SU-DHL-6 (cell line): Measurements from ENCODE around the gene NMB.

Experiments used
- H2AFZ ChIP-seq: fragments of 200-600 bp; sonication (generic); 2 replicates; pipeline ENCODE4 v1.6.1; 2014; ENCODE audit warnings: low read depth, mild to moderate bottlenecking, moderate library complexity, mixed read lengths, antibody characterized with exemption, low read length; ENCODE audit not compliant: severe bottlenecking
- H3F3A ChIP-seq: fragments of 200-600 bp; shearing (Covaris generic); 2 replicates; pipeline ENCODE4 v1.6.0; 2016; ENCODE audit warnings: antibody characterized with exemption, mild to moderate bottlenecking; ENCODE audit not compliant: insufficient read depth
- H3K27ac ChIP-seq: fragments of 200-600 bp; sonication (generic); 2 replicates; pipeline ENCODE4 v1.5.1; 2016; ENCODE audit warnings: low read depth, mild to moderate bottlenecking, low read length, moderate library complexity, mixed read lengths
- H3K27me3 ChIP-seq: fragments of 200-600 bp; sonication (generic), shearing (Covaris generic); 2 replicates; pipeline ENCODE4 v1.6.0; 2014; ENCODE audit warnings: mild to moderate bottlenecking, low read length
- H3K36me3 ChIP-seq: fragments of 200-600 bp; sonication (generic); 2 replicates; pipeline ENCODE4 v1.6.1; 2014; ENCODE audit warnings: mild to moderate bottlenecking, low read length, mixed read lengths
- H3K4me2 ChIP-seq: fragments of 300-600, 200-600 bp; shearing (Covaris generic), sonication (generic); 2 replicates; pipeline ENCODE4 v1.6.0; 2014; ENCODE audit warnings: low read length, low read depth, mild to moderate bottlenecking; ENCODE audit not compliant: poor library complexity, severe bottlenecking
- H3K4me3 ChIP-seq: fragments of 200-600 bp; sonication (generic); 2 replicates; pipeline ENCODE4 v1.5.1; 2014; ENCODE audit warnings: antibody characterized with exemption, low read length, mild to moderate bottlenecking, mixed read lengths; ENCODE audit not compliant: insufficient read depth, poor library complexity, severe bottlenecking
- H3K79me2 ChIP-seq: fragments of 200-600 bp; sonication (generic); 2 replicates; pipeline ENCODE4 v1.6.1; 2014; ENCODE audit warnings: mild to moderate bottlenecking, low read length, moderate library complexity; ENCODE audit not compliant: insufficient read depth
- H3K9ac ChIP-seq: fragments of 200-600 bp; sonication (generic); 2 replicates; pipeline ENCODE4 v1.7.0; 2014; ENCODE audit warnings: mild to moderate bottlenecking, low read length
- H3K9me2 ChIP-seq: fragments of 200-600 bp; sonication (generic); replicated peaks from 2 replicates; pipeline ENCODE4 v1.6.1; 2014; ENCODE audit warnings: low read length; ENCODE audit not compliant: insufficient read depth
- H3K9me3 ChIP-seq: fragments of 200-600 bp; sonication (generic); 2 replicates; pipeline ENCODE4 v1.6.1; 2014; ENCODE audit warnings: low read length, mixed read lengths; ENCODE audit not compliant: insufficient read depth
- H4K20me1 ChIP-seq: fragments of 200-600 bp; sonication (generic); 2 replicates; pipeline ENCODE4 v1.6.1; 2014; ENCODE audit warnings: low read depth, mild to moderate bottlenecking, antibody characterized with exemption, low read length, moderate library complexity, mixed read lengths
- EZH2phosphoT487 ChIP-seq: fragments of 200-600 bp; sonication (generic), shearing (Covaris generic); conservative IDR thresholded peaks from 2 replicates; pipeline ENCODE4 v1.6.1; 2018; ENCODE audit warnings: mild to moderate bottlenecking, antibody characterized with exemption, low read length, moderate library complexity, mixed read lengths
- TF ChIP-seq, protein P1 (sequence below): fragments of 200-600 bp; sonication (generic); IDR thresholded peaks from one replicate; pipeline ENCODE4 v1.5.1; 2017; ENCODE audit warnings: antibody characterized with exemption, mild to moderate bottlenecking, low read length, moderate library complexity; ENCODE audit not compliant: insufficient read depth, poor library complexity, severe bottlenecking

Gene NMB

DNA sequence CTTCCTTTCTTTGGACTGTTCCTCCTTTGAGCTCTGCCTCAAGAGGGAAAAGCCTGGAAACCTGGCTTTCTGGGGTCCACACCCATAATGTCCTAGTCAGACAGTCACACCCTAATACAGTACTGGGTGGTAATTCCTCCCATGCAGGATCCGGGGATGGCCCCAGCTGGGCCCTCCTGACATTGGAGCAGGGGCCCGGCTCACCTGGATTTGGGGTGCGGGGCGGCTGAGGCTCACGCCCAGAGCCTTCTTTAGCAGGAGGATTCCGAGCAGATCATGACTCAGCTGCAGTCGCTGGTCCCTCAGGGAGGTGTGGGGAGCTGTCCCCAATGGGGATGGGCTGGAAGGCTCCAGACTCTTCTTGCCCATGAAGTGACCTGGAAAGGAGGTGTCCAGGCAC is 1.0 kb downstream of the NMB start:
- no peak overlapping the region for H2AFZ ChIP-seq
- TF ChIP-seq, protein P1, sequence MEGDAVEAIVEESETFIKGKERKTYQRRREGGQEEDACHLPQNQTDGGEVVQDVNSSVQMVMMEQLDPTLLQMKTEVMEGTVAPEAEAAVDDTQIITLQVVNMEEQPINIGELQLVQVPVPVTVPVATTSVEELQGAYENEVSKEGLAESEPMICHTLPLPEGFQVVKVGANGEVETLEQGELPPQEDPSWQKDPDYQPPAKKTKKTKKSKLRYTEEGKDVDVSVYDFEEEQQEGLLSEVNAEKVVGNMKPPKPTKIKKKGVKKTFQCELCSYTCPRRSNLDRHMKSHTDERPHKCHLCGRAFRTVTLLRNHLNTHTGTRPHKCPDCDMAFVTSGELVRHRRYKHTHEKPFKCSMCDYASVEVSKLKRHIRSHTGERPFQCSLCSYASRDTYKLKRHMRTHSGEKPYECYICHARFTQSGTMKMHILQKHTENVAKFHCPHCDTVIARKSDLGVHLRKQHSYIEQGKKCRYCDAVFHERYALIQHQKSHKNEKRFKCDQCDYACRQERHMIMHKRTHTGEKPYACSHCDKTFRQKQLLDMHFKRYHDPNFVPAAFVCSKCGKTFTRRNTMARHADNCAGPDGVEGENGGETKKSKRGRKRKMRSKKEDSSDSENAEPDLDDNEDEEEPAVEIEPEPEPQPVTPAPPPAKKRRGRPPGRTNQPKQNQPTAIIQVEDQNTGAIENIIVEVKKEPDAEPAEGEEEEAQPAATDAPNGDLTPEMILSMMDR = no peak
- TF ChIP-seq EZH2phosphoT487 = no peak
- no peaks in the 10 kb centered on the region for H3K27me3 ChIP-seq
- H3K36me3 ChIP-seq = no peaks in the 10 kb centered on the region
- H3K9me2 ChIP-seq = no peaks in the 10 kb centered on the region
- peaks cover 28% of the 10 kb centered on the region for H3F3A ChIP-seq
- no peak overlapping the region for H3K9ac ChIP-seq
- no peak overlapping the region for H3K4me3 ChIP-seq
- peaks cover 12% of the 10 kb centered on the region for H3K79me2 ChIP-seq
- H3K27ac ChIP-seq = no peak overlapping the region
- H3K9me3 ChIP-seq = no peaks in the 10 kb centered on the region
- no peak overlapping the region for H3K4me2 ChIP-seq
- H4K20me1 ChIP-seq = no peaks in the 10 kb centered on the region

DNA sequence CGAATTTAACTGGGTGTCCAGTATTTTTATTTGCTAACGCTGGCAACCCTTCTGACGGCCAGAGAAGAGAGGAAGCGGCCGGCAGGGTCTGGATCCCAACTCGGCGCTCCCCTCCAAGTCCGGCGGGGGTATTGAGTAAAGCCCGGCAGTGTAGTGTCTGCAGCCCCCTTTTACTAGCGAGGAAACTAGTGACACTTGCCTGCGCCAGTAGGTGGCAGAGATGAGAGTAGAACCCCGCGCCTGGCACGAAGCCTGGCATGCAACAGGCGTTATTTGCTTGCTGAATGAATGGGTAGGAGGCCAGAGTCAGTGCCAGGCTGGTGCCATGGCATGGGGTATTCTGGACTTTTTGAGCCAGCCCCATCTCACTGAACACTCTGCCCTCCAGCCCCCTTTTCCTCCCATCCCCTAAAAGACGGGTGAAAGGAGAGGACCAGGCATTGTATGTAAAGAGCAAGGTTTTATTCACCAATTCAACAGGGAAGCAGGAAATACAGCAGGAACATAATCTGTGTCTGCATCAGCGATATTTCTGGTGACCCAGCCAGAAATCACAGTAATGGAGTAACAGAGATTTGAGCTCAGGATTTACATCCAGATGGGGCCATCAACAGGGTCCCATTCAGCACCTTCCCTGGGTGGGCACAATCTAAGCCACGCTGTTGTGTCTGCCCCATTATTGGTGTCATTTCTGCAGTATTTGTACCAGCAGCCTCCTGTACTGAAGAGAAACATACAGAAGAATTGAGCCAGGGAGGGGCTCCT is 3.1 kb downstream of the NMB start:
- Histone ChIP-seq H3F3A (peaks cover 20% of the 10 kb centered on the region), H3K4me3 (peak overlapping the region; percentile 86), H3K9me3 (no peaks in the 10 kb centered on the region), H3K27ac (peak overlapping the region; percentile 53), H3K9me2 (no peaks in the 10 kb centered on the region), H3K9ac (peak overlapping the region; percentile 62), H3K4me2 (peak overlapping the region; percentile 64), H2AFZ (peak overlapping the region; percentile 66), H4K20me1 (no peaks in the 10 kb centered on the region), H3K79me2 (peaks cover 12% of the 10 kb centered on the region), H3K36me3 (no peaks in the 10 kb centered on the region), H3K27me3 (no peaks in the 10 kb centered on the region)
- TF ChIP-seq, protein P1 = peak; percentile 82
- no peak for TF ChIP-seq EZH2phosphoT487

DNA sequence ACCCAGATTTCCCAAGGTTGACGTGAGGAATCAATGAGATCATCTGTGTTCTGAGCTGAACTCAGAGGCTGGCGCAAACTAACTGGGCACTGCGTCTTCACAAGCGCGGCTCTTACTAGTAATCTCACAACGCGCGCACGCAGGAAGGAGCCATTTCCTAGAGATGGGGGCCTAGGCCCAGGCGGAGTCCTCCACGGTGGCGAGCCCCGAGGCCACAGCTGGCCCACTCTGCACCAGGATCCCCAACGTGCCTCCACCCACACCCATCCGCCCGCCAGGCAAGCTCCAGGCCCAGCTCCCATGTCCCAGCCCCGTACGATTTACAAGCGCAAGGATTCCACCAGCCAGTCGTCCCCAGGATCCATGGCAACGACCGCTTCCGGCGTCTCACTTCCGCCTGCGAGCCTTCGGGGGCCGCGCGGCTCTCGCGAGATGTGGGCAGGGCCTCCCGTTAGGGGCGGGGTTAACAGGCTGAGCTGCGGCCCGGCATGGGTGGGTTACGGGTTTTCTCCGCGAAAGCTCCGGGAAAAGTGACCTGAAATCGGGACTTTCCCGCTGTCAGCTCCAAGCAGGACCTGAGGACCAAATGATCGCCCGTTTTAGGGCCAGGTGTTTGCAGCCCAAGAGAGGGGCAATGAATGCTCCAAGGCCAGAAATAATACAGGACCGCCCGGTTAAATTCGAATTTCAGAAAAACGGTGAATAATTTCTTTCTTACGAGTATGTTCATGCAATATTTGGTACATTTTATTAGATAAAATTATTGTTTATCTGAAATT is 3.9 kb downstream of the NMB start, which contains the start of gene WDR73:
WDR73 (minus strand) TSS at position 374 of the 779 bp plus-strand sequence; CDS start at position 365, 9 bp downstream.
- peaks cover 12% of the 10 kb centered on the region for H3F3A ChIP-seq
- H3K36me3 ChIP-seq = no peaks in the 10 kb centered on the region
- peaks cover 12% of the 10 kb centered on the region for H3K79me2 ChIP-seq
- peak within 1 kb of the TSS; percentile 53 for H3K27ac ChIP-seq
- H2AFZ ChIP-seq = peak within 1 kb of the TSS; percentile 66
- H3K9me3 ChIP-seq = no peaks in the 10 kb centered on the region
- peak within 1 kb of the TSS; percentile 64 for H3K4me2 ChIP-seq
- peak within 1 kb of the TSS; percentile 86 for H3K4me3 ChIP-seq
- TF ChIP-seq EZH2phosphoT487 = no peak
- TF ChIP-seq, protein P1 = no peak
- H3K9ac ChIP-seq = peak within 1 kb of the TSS; percentile 62
- H3K27me3 ChIP-seq = no peaks in the 10 kb centered on the region
- no peaks in the 10 kb centered on the region for H3K9me2 ChIP-seq
- no peaks in the 10 kb centered on the region for H4K20me1 ChIP-seq
